A549 (cell line): ENCODE results near the gene MVD.
A peak's percentile ranks its signal among the peaks of the same experiment; 100 is the strongest.

Experiments used
- EP300 ChIP-seq, 2 experiments: fragments of >200 bp; sonication (Bioruptor Twin); formaldehyde crosslinking; IDR thresholded peaks; 2 replicates in 1 of 2; 3 replicates in 1 of 2; pipeline ENCODE4 v1.6.1; 2016 to 2017
- POLR2AphosphoS2 ChIP-seq: conservative IDR thresholded peaks from 2 replicates; pipeline ENCODE4 v1.6.1; 2012; ENCODE audit warnings: low read length, improper control_type of control experiment, inconsistent platforms
- TF ChIP-seq, protein P1 (sequence below): fragments of >200 bp; sonication (Bioruptor Twin); formaldehyde crosslinking; IDR thresholded peaks from 3 replicates; pipeline ENCODE4 v1.5.1; 2016
- TF ChIP-seq, protein P2 (sequence below): fragments of 200-600 bp; sonication (generic); IDR thresholded peaks from 2 replicates; pipeline ENCODE4 v1.6.1; 2016; ENCODE audit warnings: antibody characterized with exemption, mild to moderate bottlenecking, moderate library complexity

DNA sequence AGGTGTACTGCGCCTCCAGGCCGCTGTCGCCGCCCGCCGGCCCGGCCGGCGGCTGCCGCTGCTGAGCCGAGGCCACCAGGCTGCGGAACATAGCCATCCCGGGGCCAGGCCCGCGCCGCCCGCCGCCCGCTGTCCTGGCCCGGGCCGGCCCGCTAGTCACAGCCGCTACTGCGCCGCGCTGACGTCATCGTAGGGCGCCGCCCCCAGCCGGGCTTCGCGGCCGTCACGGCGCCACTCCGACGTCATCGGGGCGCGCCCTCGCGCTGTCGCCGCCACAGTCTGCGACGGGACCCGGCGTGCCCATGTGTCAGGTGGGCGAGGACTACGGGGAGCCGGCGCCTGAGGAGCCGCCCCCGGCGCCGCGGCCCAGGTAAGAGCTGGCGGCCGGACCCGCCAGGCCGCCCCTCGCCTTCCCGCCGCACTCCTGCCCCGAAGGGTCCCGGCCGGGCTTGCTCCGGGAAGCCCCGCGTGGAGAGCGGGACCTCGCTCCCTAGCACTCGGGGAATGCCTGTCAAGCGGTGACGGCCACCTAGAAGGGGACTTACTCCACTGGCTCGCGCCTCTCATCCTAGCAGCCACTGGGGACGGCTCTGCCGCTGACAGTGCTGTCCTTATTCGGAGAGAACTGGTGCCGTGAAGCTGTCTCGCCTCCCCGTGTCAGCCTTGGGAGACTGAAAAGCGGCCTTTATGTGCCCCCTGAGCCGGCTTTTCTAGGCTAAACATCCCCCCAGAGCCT lies 43.5 kb upstream of the MVD start, which contains the start of the genes CTU2 and RNF166:
- TF ChIP-seq, protein P1, sequence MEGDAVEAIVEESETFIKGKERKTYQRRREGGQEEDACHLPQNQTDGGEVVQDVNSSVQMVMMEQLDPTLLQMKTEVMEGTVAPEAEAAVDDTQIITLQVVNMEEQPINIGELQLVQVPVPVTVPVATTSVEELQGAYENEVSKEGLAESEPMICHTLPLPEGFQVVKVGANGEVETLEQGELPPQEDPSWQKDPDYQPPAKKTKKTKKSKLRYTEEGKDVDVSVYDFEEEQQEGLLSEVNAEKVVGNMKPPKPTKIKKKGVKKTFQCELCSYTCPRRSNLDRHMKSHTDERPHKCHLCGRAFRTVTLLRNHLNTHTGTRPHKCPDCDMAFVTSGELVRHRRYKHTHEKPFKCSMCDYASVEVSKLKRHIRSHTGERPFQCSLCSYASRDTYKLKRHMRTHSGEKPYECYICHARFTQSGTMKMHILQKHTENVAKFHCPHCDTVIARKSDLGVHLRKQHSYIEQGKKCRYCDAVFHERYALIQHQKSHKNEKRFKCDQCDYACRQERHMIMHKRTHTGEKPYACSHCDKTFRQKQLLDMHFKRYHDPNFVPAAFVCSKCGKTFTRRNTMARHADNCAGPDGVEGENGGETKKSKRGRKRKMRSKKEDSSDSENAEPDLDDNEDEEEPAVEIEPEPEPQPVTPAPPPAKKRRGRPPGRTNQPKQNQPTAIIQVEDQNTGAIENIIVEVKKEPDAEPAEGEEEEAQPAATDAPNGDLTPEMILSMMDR, result no peak
- TF ChIP-seq, protein P2, sequence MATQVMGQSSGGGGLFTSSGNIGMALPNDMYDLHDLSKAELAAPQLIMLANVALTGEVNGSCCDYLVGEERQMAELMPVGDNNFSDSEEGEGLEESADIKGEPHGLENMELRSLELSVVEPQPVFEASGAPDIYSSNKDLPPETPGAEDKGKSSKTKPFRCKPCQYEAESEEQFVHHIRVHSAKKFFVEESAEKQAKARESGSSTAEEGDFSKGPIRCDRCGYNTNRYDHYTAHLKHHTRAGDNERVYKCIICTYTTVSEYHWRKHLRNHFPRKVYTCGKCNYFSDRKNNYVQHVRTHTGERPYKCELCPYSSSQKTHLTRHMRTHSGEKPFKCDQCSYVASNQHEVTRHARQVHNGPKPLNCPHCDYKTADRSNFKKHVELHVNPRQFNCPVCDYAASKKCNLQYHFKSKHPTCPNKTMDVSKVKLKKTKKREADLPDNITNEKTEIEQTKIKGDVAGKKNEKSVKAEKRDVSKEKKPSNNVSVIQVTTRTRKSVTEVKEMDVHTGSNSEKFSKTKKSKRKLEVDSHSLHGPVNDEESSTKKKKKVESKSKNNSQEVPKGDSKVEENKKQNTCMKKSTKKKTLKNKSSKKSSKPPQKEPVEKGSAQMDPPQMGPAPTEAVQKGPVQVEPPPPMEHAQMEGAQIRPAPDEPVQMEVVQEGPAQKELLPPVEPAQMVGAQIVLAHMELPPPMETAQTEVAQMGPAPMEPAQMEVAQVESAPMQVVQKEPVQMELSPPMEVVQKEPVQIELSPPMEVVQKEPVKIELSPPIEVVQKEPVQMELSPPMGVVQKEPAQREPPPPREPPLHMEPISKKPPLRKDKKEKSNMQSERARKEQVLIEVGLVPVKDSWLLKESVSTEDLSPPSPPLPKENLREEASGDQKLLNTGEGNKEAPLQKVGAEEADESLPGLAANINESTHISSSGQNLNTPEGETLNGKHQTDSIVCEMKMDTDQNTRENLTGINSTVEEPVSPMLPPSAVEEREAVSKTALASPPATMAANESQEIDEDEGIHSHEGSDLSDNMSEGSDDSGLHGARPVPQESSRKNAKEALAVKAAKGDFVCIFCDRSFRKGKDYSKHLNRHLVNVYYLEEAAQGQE, result 0 out of 2 replicates have a peak, but pooled peaks have one; percentile 14
- TF ChIP-seq EP300 (IDR thresholded peaks at IDR 0.05), result no peak
- TF ChIP-seq POLR2AphosphoS2, result no peak
